ENCODE results near the gene REEP1. TPM values are rescaled to one million over a fixed set of nuclear protein-coding genes. Genes with fewer than 3 reads are reported as not detected.
A peak's percentile ranks its signal among the peaks of the same experiment; 100 is the strongest.

Gene REEP1
- total and polyA plus RNA-seq, 2 of the 13 experiments (the other 11 are each of a cell fraction or from before 2014, with no cell fraction given), result 0.27 TPM; not detected in 1

DNA sequence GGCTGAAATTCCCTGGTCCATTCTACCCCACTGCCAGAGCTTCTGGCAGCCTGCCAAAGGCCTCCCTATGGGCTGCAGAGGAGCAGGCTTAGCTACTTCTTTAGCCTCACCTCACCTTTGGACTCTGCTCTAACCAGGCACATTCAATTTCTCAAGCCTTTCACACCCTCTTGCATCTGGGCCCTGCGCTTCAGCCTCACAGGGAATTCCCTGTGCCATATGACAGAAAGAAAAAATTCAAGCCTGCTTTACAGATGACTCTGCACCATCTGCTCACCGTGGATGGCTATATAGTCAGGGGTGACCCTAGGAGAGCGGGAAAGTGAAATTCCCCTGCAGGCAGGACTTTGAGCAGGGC, 62.5 kb downstream of the REEP1 start (continued):
- TF ChIP-seq SNAPC2 (CRISPR knock-in tag; IDR thresholded peaks at IDR 0.05), result no peak
- TF ChIP-seq ZNF747 (CRISPR knock-in tag; IDR thresholded peaks at IDR 0.05; ENCODE audit: borderline replicate concordance), result no peak
- TF ChIP-seq ZNF879 (CRISPR knock-in tag; IDR thresholded peaks at IDR 0.05), result no peak
- TF ChIP-seq ZNF34 (CRISPR knock-in tag; IDR thresholded peaks at IDR 0.05; ENCODE audit: borderline replicate concordance), result no peak
- no peak for TF ChIP-seq IKZF4 (CRISPR knock-in tag; IDR thresholded peaks at IDR 0.05; ENCODE audit: borderline replicate concordance, low read depth, not compliant biosample characterization)
- TF ChIP-seq ZNF501 (CRISPR knock-in tag; IDR thresholded peaks at IDR 0.05), result 0 out of 2 replicates have a peak, but pooled peaks have one; percentile 14
- peak; percentile 90 for TF ChIP-seq LCORL (IDR thresholded peaks at IDR 0.05)
- no peak for TF ChIP-seq LCORL (CRISPR knock-in tag; IDR thresholded peaks at IDR 0.05)
- TF ChIP-seq HNRNPL (IDR thresholded peaks at IDR 0.05; ENCODE audit: low read depth, low read length), result no peak
- no peak for TF ChIP-seq JUND (CRISPR knock-in tag; IDR thresholded peaks at IDR 0.05)
- TF ChIP-seq ETV6 (CRISPR knock-in tag; conservative IDR thresholded peaks at IDR 0.05), result no peak
- TF ChIP-seq ZNF33A (CRISPR knock-in tag; IDR thresholded peaks at IDR 0.05; ENCODE audit: borderline replicate concordance), result no peak
- peak; percentile 52; the same call in 1 of the 2 replicates for TF ChIP-seq RXRA (CRISPR knock-in tag; IDR thresholded peaks at IDR 0.05)
- TF ChIP-seq ZNF709 (CRISPR knock-in tag; IDR thresholded peaks at IDR 0.05), result no peak
- TF ChIP-seq ISL2 (CRISPR knock-in tag; IDR thresholded peaks at IDR 0.05), result no peak
- TF ChIP-seq BORCS8-MEF2B (CRISPR knock-in tag; IDR thresholded peaks at IDR 0.05), result no peak
- TF ChIP-seq, protein P1, sequence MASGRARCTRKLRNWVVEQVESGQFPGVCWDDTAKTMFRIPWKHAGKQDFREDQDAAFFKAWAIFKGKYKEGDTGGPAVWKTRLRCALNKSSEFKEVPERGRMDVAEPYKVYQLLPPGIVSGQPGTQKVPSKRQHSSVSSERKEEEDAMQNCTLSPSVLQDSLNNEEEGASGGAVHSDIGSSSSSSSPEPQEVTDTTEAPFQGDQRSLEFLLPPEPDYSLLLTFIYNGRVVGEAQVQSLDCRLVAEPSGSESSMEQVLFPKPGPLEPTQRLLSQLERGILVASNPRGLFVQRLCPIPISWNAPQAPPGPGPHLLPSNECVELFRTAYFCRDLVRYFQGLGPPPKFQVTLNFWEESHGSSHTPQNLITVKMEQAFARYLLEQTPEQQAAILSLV (CRISPR knock-in tag; IDR thresholded peaks at IDR 0.05; ENCODE audit: borderline replicate concordance), result no peak
- TF ChIP-seq, protein P2, sequence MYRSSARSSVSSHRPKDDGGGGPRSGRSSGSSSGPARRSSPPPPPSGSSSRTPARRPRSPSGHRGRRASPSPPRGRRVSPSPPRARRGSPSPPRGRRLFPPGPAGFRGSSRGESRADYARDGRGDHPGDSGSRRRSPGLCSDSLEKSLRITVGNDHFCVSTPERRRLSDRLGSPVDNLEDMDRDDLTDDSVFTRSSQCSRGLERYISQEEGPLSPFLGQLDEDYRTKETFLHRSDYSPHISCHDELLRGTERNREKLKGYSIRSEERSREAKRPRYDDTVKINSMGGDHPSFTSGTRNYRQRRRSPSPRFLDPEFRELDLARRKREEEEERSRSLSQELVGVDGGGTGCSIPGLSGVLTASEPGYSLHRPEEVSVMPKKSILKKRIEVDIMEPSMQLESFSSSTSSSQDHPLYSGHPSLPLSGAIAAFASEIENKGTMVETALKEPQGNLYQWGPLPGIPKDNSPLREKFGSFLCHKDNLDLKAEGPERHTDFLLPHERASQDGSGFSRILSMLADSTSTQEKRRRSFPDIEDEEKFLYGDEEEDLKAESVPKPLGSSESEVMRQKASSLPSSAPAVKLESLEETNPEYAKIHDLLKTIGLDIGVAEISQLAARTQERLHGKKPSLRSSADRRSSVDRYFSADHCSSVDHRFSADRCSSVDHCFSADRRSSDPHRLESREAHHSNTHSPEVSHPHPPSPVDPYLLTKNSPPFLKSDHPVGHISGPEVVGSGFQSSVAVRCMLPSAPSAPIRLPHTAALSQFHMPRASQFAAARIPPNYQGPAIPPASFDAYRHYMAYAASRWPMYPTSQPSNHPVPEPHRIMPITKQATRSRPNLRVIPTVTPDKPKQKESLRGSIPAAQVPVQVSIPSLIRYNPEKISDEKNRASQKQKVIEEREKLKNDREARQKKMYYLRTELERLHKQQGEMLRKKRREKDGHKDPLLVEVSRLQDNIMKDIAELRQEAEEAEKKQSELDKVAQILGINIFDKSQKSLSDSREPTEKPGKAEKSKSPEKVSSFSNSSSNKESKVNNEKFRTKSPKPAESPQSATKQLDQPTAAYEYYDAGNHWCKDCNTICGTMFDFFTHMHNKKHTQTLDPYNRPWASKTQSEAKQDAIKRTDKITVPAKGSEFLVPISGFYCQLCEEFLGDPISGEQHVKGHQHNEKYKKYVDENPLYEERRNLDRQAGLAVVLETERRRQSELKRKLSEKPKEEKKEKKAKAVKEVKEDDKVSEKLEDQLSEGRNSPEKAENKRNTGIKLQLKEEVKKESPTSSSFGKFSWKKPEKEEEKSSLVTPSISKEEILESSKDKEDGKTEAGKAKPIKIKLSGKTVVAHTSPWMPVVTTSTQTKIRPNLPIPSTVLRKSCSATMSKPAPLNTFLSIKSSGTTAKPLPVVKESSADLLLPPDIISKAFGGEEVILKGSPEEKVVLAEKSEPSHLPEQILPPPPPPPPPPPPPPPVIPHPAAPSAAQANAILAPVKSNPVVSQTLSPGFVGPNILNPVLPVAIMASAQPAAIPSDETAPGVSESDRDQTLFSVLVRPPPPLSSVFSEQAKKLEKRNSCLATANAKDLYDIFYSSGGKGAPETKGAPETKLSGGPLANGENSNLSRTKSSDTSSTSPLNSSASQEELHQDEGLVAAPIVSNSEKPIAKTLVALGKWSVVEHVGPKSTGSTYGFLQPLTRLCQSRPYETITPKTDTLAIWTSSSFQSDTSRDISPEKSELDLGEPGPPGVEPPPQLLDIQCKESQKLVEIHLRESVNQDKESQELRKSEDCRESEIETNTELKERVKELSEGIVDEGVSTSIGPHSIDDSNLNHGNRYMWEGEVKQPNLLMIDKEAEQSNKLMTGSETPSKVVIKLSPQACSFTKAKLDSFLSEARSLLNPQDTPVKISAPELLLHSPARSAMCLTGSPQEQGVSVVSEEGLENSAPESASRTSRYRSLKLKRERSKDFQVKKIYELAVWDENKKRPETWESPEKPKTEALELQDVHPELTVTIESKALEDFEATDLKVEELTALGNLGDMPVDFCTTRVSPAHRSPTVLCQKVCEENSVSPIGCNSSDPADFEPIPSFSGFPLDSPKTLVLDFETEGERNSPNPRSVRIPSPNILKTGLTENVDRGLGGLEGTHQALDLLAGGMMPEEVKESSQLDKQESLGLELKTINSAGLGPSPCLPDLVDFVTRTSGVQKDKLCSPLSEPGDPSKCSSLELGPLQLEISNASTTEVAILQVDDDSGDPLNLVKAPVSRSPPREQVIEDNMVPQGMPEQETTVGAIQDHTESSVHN (CRISPR knock-in tag; IDR thresholded peaks at IDR 0.05), result no peak
- TF ChIP-seq ZNF12 (CRISPR knock-in tag; IDR thresholded peaks at IDR 0.05), result no peak
- TF ChIP-seq, protein P3, sequence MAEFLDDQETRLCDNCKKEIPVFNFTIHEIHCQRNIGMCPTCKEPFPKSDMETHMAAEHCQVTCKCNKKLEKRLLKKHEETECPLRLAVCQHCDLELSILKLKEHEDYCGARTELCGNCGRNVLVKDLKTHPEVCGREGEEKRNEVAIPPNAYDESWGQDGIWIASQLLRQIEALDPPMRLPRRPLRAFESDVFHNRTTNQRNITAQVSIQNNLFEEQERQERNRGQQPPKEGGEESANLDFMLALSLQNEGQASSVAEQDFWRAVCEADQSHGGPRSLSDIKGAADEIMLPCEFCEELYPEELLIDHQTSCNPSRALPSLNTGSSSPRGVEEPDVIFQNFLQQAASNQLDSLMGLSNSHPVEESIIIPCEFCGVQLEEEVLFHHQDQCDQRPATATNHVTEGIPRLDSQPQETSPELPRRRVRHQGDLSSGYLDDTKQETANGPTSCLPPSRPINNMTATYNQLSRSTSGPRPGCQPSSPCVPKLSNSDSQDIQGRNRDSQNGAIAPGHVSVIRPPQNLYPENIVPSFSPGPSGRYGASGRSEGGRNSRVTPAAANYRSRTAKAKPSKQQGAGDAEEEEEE (CRISPR knock-in tag; IDR thresholded peaks at IDR 0.05; ENCODE audit: borderline replicate concordance), result no peak
- no peak for TF ChIP-seq NR3C1 (CRISPR knock-in tag; IDR thresholded peaks at IDR 0.05)
- no peak for TF ChIP-seq ARNT (IDR thresholded peaks at IDR 0.05)
